Central memory CD4-positive, alpha-beta T cell (primary cell): Measurements from ENCODE around the gene YARS1.

Source experiments
- DNase-seq: peaks from one replicate; pipeline ENCODE4 v3.0.0; 2022
- total RNA-seq, 3 experiments: gene quantifications; one replicate each; lab custom pipeline; 2026; lab: John Stamatoyannopoulos, UW

YARS1 gene
- total RNA-seq = 73.1 to 397 (median 211) reads per million in 3 experiments

- peak; percentile 99 for DNase-seq
These were observed at the start of gene YARS1, which contains the start of gene S100PBP for GRCh38 chr1:32817159-32817814. Gene YARS1 (minus strand): TSS chr1:32817358. CDS start chr1:32817244, 114 bp downstream. Gene S100PBP (plus strand): TSS chr1:32817653. CDS start chr1:32826100, 8,447 bp downstream.

DNA sequence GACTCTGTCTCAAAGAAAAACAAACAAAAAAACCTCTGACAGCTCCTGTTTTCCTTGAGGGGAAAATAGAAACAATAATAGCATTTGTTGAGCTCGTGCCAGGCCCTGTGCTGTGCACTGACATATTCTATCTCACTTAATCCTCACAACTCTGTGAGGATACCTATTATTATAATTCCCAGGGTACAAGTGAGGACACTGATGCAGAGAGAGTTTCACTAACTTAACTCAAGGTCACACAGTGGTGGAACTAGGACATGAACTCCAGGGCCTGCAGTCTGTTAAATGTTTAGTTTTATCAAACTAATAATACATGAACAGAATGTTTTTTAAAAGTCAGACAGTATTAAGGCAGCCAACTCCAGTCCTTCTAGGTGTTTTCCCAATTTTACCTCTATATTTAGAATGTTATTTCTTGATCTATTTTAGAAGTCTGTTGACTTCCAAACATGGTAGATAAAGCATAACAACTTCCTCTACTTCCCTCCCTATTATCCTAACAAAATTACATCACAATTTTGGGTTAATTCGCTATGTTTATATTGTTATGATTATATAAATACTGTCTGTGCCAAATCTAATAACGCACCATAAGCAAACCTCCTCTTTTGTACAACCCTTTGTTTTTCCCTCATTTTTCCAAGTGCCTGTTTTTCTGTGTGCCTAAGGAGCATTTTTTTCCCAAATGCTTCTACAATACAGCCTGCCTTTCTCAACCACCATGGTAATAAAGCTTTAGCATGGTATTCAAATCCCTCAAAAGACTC is 48.7 kb upstream of the YARS1 start:
- DNase-seq = no peak

DNA sequence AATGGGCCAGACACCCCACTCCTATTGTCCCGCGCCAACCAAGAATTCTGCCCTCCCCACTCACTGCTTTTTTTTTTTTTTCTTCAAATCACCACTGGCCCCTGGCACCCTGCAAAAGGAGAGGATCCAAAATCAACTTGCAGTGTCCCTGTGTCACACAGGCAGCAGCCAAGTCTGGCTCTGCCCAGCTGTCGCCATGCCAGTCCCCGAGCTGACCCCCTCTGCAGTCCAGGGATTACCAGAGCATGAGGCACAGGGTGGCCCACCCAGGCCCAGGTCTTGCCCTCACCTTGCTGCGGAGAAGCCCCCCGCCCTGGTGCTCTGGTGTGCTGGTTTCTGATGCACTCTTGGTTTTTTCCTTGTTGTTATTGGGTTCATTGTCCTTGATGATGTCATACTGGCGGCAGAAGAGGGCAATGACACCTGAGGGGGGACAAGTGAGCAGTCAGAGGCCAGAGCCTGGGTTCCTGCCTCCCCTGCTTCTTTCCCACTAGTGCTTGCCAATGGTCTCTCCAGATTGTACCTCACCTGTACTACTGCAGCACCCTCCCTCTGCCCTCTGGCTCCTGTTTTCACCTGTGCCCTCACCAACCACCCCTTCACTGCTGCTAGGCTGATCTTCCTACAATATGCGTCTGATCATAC is 47.3 kb upstream of the YARS1 start:
- no peak for DNase-seq

- no peak for DNase-seq
These were observed 46.7 kb upstream of the YARS1 start for GRCh38 chr1:32863881-32864245.

- no peak for DNase-seq
These were observed 46.2 kb upstream of the YARS1 start for GRCh38 chr1:32863218-32863880.

DNA sequence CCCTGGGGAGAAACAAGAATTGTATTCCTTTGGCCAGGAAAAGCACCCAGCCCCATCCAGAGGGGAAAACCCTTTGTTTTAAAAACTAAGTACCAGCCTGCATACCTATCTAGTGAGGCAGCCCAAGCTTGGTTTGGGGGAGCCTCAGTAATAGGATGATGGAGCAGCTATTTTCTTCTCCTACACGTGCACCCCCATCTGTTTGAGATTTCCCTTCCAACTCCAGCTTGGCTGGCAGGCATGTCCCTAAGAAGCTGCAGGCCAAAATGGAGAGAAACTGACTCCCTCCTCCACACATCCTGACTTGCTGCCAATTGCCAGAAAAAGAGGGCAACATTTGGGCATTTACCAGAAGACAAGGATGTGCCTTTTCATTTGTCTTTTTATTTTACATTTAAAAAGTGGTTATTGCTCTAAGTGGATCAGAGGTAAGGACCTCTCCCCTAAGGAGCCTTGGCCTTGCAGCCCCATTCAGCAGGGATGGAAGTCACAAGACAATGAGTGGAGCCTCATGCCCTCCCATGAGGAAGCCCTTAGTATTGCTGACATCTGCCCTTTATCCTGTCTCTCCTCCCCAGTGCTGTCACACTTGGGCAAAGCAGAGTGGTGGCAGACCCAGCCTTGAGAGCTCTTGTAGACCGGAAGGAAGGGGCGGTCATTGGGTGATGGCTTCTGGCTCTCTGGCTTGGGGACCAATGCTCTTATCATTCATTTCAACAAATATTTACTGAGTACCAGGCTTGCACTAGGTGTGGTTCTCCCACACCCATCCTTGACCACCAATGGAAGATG is 44.9 kb upstream of the YARS1 start:
- DNase-seq = no peak

- DNase-seq = no peak
These were observed 43.4 kb upstream of the YARS1 start for GRCh38 chr1:32860566-32860965.

DNA sequence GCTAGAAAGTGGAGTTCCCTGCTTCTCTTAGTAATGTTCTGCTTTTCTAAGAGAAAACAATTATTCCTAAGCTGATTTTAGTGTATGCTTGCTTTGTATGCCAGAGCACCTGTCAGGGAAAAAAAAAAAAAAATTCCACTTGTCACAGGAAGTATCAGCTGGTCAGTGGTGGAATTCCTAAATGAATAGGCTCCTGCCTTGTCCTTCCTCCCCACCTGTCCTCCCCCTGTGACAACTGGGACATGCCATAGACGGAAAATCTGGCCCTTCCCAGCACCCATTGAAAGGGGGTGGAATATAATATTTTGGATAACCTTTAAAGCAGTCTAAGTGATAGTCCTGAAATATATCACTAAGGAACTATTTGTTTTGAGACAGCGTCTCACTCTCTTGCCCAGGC is 42.8 kb upstream of the YARS1 start:
- DNase-seq = no peak

DNA sequence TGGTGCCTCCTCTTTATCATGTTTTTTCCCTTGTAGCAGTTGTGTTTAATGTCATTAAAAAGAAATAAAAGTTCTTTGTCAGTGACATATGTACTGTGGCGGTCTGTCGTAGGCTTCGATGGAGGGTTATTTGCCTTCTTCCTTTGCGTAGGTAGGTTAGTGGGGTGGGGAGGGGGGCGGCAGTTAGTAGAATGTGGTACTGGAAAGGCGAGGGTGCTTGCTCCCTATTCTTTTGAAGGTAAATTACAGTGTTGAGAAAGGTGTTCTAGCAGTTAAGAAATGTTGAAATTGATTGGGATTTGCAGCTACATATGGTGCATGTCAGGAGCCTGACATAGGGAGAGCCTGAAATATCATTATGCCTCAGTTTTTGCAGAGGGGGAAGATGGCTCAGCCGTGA is 41.6 kb upstream of the YARS1 start:
- DNase-seq = no peak

DNA sequence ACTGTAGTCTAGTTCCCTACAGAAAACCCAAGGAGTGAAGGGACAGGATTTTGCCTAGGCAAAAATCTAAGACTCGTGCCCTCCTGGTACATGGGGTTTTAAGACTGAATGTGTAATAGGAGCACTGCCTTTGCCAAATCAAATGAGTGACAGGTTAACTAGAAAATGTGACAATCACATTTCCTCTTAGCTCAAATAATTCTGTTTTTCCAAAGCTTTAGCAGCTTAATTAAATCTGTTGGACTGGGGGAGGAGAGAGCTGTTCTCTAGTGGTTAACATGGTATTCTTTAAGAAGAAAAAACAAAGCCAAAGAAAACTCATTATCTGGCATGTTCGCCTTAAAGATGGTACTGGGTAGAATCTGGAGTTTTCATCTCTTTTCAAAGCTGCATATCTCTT is 41.0 kb upstream of the YARS1 start:
- DNase-seq = no peak

- no peak for DNase-seq
These were observed 38.9 kb upstream of the YARS1 start for GRCh38 chr1:32855861-32856617.

DNA sequence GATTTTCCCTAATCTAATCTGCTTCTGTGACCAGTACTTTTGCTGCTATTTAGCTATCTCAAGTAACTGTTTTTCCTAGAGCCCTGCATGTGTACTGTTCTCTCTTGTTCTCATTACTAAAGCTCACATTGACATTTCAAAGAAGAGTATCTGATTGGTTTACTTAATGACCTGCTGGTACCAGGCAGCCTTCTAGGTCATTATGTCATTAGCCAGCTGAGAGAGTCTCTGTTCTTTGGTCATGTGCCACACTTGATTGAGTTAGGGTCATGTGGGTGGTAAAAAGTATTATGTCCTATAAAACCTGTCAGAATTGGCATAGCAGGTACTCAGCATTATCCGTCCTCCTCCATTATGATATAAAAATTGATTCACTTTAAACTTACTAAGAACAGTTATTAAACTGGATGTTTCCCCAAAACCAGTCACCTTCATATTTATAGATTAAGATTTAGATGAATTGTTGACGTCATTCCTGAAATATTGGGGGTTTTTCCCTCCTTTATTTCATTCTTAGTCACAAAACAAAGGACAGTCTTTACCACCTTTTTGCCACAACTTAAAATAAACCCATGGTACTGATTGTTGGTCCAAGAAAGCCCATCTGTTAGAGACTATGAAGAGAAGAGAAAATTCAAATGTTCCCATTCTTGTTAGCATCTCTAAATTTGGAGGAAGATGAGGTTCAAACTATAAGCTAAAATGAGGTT is 31.4 kb upstream of the YARS1 start:
- no peak for DNase-seq

DNA sequence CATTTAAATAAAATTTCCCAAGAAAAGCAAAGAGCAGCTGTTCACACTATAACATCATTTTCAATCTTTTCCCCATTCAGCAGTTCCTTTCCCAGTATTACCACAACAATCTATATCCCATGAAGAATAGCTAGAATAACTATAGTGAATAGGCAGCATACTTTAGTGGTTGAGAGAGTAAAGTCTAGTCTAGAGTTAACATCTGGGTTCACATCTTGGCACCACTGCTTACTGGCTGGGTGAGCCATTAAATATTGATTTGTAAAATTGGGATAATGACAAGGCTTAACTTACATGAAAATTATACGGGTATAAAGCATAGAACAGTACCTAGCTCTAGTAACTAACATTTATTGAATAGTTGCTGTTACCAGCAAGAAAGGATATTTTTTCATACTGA is 14.7 kb upstream of the YARS1 start:
- no peak for DNase-seq

GRCh38 chr1:32830092-32830852 is 13.1 kb upstream of the YARS1 start:
- no peak for DNase-seq

- DNase-seq = no peak
These were observed 11.2 kb upstream of the YARS1 start for GRCh38 chr1:32828341-32828740.

DNA sequence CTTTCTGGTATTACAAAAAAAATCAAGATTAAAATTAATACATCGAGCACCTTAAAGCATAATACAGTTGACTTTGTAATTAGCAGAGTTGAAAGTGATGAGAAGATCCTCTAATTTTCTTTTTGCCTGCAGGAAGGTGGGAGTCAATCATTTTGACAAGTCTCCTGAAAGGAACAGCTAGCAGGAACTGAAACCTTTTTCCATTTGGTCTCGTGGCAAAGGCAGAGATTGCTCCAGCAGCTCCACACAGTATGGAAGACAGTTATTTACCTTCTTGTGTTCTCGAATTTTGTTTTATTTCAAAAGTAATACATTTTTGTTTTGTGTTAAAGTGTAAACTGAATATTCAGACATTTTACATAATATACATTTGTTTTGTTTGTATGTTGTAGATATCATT is 8.0 kb upstream of the YARS1 start:
- DNase-seq = no peak

DNA sequence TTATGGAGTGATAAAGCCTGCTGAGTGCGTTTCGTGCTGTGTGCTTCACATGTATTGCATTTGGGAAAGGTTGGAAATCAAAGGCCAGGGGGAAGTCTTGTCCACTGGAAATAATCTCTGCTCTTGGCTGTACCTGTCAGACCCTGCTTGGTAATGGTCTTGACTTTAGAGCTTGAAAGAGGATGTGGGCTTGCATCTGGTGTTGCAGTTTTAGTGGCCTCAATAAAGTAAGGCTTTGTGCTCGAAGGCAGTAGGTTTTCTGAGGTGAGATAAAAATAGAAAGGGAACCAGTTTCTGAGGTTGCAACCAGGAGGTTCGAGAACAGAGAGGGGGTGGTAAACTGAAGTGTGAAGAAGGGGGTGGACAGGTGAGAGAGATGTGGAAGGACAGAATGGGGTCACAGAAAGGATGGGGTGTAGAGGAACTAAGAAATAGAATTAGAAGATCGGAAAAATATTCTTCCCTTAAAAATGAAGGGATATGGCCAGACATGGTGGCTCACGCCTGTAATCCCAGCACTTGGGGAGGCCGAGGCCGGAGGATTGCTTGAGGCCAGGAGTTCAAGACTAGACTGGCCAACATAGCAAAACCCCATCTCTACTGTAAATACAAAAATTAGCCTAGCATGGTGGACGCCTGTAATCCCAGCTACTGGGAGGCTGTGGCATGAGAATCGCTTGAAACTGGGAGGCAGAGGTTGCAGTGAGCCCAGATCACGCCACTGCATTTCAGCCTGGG is 1.8 kb upstream of the YARS1 start:
- peak; percentile 9 for DNase-seq

GRCh38 chr1:32817815-32818786 is 943 bp upstream of the YARS1 start:
- DNase-seq = peak; percentile 20
